ENCODE data around the gene AQP5.

DNA sequence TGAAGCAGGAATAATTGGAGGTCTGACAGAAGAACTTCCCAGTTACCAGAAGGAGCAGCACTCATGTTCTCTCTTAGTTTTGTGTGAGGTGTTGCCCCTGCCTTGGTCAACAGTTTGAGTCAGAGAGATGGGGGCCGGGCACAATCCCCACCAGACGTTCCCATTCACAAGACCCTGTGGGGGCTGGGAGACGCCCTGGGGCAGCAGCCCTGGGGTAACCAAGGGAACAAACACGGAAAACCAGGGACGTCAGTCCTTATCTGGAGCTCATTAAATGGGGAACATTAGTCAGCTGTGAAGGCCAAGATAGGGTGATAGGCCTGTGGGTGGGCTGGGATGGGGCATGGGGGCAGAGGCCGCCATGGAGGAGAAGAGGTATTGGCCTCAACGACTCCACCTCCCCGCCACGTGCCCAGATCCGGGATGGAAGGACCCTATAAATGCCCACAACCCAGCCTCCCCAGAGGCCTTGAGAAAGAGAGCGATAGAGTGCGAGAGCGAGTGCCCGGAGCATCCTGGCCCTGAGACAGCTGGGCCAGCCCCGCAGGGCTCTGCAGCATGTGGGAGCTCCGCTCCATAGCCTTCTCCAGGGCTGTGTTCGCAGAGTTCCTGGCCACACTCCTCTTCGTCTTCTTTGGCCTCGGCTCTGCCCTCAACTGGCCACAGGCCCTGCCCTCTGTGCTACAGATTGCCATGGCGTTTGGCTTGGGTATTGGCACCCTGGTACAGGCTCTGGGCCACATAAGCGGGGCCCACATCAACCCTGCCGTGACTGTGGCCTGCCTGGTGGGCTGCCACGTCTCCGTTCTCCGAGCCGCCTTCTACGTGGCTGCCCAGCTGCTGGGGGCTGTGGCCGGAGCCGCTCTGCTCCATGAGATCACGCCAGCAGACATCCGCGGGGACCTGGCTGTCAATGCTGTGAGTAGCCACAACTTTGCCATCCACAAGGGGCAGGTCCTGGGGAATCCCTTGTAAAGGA lies 11.1 kb upstream of the AQP5 start, which contains the start of gene AQP2:
- TF ChIP-seq, protein P1, sequence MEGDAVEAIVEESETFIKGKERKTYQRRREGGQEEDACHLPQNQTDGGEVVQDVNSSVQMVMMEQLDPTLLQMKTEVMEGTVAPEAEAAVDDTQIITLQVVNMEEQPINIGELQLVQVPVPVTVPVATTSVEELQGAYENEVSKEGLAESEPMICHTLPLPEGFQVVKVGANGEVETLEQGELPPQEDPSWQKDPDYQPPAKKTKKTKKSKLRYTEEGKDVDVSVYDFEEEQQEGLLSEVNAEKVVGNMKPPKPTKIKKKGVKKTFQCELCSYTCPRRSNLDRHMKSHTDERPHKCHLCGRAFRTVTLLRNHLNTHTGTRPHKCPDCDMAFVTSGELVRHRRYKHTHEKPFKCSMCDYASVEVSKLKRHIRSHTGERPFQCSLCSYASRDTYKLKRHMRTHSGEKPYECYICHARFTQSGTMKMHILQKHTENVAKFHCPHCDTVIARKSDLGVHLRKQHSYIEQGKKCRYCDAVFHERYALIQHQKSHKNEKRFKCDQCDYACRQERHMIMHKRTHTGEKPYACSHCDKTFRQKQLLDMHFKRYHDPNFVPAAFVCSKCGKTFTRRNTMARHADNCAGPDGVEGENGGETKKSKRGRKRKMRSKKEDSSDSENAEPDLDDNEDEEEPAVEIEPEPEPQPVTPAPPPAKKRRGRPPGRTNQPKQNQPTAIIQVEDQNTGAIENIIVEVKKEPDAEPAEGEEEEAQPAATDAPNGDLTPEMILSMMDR (IDR thresholded peaks at IDR 0.05): no peak
- TF ChIP-seq POLR2A (IDR thresholded peaks at IDR 0.05): no peak
